ENCODE data around the gene ZNF385B. TPM values are rescaled to one million over a fixed set of nuclear protein-coding genes. Genes with fewer than 3 reads are reported as not detected.
"Not testable (repeated sequence)": the region's sequence is repeated elsewhere in the genome, so short reads cannot be mapped to it uniquely, and the experiment has no call there.

ZNF385B gene
- total and polyA plus RNA-seq, 11 donors = 0.07 to 12.2 (median 2.3) TPM

- H3K36me3 ChIP-seq = no peaks in the 10 kb centered on the region
Measured at GRCh38 chr2:179890666-179891065, 29.3 kb upstream of the ZNF385B start.

GRCh38 chr2:179888642-179889041 lies 27.2 kb upstream of the ZNF385B start:
- H3K4me3 ChIP-seq; H3K36me3 ChIP-seq; H3K4me1 ChIP-seq; DNase-seq; ATAC-seq; H3K27ac ChIP-seq; intact Hi-C loops (cut with DNase I); H3K27me3 ChIP-seq: not testable (repeated sequence)
- WGBS, 4 donors = 78 to 88% (median 86%) methylated on average over 6 of the region's 6 CpGs
- H3K9me3 ChIP-seq = peaks cover 0 to 17% (median 2%) of the 10 kb centered on the region in 12 donors

More at GRCh38 chr2:179890666-179891065, 29.3 kb upstream of the ZNF385B start:
- DNase-seq (no peak), ATAC-seq (no peak)
- intact Hi-C loops (cut with DNase I) = no loop called here
- H3K4me1 ChIP-seq = no peaks in the 10 kb centered on the region
- H3K9me3 ChIP-seq = peaks cover 0 to 17% (median 2%) of the 10 kb centered on the region in 12 donors
- H3K27me3 ChIP-seq = no peaks in the 10 kb centered on the region
- no peak overlapping the region for H3K27ac ChIP-seq
- H3K4me3 ChIP-seq = no peak overlapping the region
- TF ChIP-seq, protein P1, sequence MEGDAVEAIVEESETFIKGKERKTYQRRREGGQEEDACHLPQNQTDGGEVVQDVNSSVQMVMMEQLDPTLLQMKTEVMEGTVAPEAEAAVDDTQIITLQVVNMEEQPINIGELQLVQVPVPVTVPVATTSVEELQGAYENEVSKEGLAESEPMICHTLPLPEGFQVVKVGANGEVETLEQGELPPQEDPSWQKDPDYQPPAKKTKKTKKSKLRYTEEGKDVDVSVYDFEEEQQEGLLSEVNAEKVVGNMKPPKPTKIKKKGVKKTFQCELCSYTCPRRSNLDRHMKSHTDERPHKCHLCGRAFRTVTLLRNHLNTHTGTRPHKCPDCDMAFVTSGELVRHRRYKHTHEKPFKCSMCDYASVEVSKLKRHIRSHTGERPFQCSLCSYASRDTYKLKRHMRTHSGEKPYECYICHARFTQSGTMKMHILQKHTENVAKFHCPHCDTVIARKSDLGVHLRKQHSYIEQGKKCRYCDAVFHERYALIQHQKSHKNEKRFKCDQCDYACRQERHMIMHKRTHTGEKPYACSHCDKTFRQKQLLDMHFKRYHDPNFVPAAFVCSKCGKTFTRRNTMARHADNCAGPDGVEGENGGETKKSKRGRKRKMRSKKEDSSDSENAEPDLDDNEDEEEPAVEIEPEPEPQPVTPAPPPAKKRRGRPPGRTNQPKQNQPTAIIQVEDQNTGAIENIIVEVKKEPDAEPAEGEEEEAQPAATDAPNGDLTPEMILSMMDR (IDR thresholded peaks at IDR 0.05) = no peak
- TF ChIP-seq POLR2A (IDR thresholded peaks at IDR 0.05) = no peak

- H3K9me3 ChIP-seq = peaks cover 0 to 11% (median under 1%) of the 10 kb centered on the region in 12 donors
- H3K4me1 ChIP-seq = no peaks in the 10 kb centered on the region
- H3K4me3 ChIP-seq = no peak overlapping the region
- H3K27me3 ChIP-seq = no peaks in the 10 kb centered on the region
- H3K27ac ChIP-seq = no peak overlapping the region
- TF ChIP-seq, protein P1 (IDR thresholded peaks at IDR 0.05) = no peak
- TF ChIP-seq POLR2A (IDR thresholded peaks at IDR 0.05) = no peak
- intact Hi-C loops (cut with DNase I) = no loop called here
- no peaks in the 10 kb centered on the region for H3K36me3 ChIP-seq
- ATAC-seq (no peak), DNase-seq (no peak)
- WGBS, 4 donors = 70 to 76% (median 72%) methylated on average over 8 of the region's 8 CpGs
Measured at GRCh38 chr2:179884193-179884592, 22.8 kb upstream of the ZNF385B start.

- intact Hi-C loops (cut with DNase I) = no loop called here
- 88 to 94% (median 92%) methylated on average over 6 of the region's 6 CpGs for WGBS, 4 donors
- H3K9me3 ChIP-seq = peaks cover 0 to 2% (median 0%) of the 10 kb centered on the region in 12 donors
- DNase-seq (no peak), ATAC-seq (no peak)
- TF ChIP-seq POLR2A (IDR thresholded peaks at IDR 0.05) = no peak
- TF ChIP-seq, protein P1 (IDR thresholded peaks at IDR 0.05) = no peak
- no peak overlapping the region for H3K27ac ChIP-seq
- no peaks in the 10 kb centered on the region for H3K27me3 ChIP-seq
- no peaks in the 10 kb centered on the region for H3K4me1 ChIP-seq
- H3K4me3 ChIP-seq = no peak overlapping the region
- no peaks in the 10 kb centered on the region for H3K36me3 ChIP-seq
Measured at GRCh38 chr2:179882851-179883806, 21.7 kb upstream of the ZNF385B start.

Measured in heart left ventricle (tissue), 16 donors.